IPS DF 4.7 (cell line): ENCODE measurements around the gene HSPG2.

Experiments
- DNase-seq: peaks from one replicate; pipeline ENCODE4 v3.0.0-alpha.2; 2013; ENCODE audit warnings: low spot score; ENCODE audit errors: extremely low read depth

HSPG2 gene

GRCh38 chr1:21899267-21899810, 37.8 kb downstream of the HSPG2 start:
- no peak for DNase-seq

- DNase-seq = no peak
Measured at GRCh38 chr1:21898326-21899200, 38.5 kb downstream of the HSPG2 start.

- DNase-seq = no peak
Measured at GRCh38 chr1:21897844-21898243, 39.3 kb downstream of the HSPG2 start.

- DNase-seq = no peak
Measured at GRCh38 chr1:21896652-21897532, 40.2 kb downstream of the HSPG2 start.

- DNase-seq = no peak
Measured at GRCh38 chr1:21896026-21896425, 41.1 kb downstream of the HSPG2 start.

GRCh38 chr1:21894034-21894881, 42.9 kb downstream of the HSPG2 start:
- no peak for DNase-seq

- no peak for DNase-seq
Measured at GRCh38 chr1:21893046-21893805, 43.9 kb downstream of the HSPG2 start.

- no peak for DNase-seq
Measured at GRCh38 chr1:21891621-21892479, 45.3 kb downstream of the HSPG2 start.

GRCh38 chr1:21891081-21891480, 46.0 kb downstream of the HSPG2 start:
- no peak for DNase-seq

- DNase-seq = no peak
Measured at GRCh38 chr1:21888500-21888899, 48.6 kb downstream of the HSPG2 start.

GRCh38 chr1:21887796-21888195, 49.3 kb downstream of the HSPG2 start:
- DNase-seq = no peak

- no peak for DNase-seq
Measured at GRCh38 chr1:21887216-21887736, 49.8 kb downstream of the HSPG2 start.

- DNase-seq = no peak
Measured at GRCh38 chr1:21886486-21887215, 50.5 kb downstream of the HSPG2 start.

- DNase-seq = no peak
Measured at GRCh38 chr1:21885236-21886037, 51.7 kb downstream of the HSPG2 start.

- no peak for DNase-seq
Measured at GRCh38 chr1:21884456-21885235, 52.5 kb downstream of the HSPG2 start.

- DNase-seq = no peak
Measured at GRCh38 chr1:21882721-21883415, 54.2 kb downstream of the HSPG2 start.
